Stimulated activated CD4-positive, alpha-beta T cell treated with anti-CD3 and anti-CD28 coated beads, Interleukin-1b, Interleukin-23, amount 100 ng/mL, for 1 hour (primary cell): Measurements from ENCODE around the gene KRT86.
"Not testable (repeated sequence)": the region's sequence is repeated elsewhere in the genome, so short reads cannot be mapped to it uniquely, and the experiment has no call there.

Experiments used
- DNase-seq, 2 donors: peaks; one replicate each; pipeline ENCODE4 v3.0.0-alpha.2; 2020; ENCODE audit warnings: low read depth in 2 of 2

KRT86 gene

GRCh38 chr12:52238916-52239646 is 35.4 kb upstream of the KRT86 start:
- no peak for DNase-seq

- DNase-seq = no peak
These were observed 34.7 kb upstream of the KRT86 start for GRCh38 chr12:52239767-52240166.

DNA sequence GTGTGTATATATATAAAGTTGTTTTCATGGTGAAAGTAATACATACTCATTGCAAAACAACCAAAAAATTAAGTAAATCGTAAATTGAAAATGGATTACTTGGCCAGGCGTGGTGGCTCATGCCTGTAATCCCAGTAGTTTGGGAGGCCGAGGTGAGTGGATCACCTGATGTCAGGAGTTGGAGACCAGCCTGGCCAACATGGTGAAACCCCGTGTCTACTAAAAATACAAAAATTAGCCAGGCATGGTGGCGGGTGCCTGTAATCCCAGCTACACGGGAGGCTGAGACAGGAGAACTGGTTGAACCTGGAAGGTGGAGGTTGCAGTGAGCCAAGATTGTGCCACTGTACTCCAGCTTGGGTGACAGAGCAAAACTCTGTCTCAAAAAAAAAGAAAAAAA is 34.2 kb upstream of the KRT86 start:
- not testable (repeated sequence) for DNase-seq

- no peak for DNase-seq
These were observed 33.1 kb upstream of the KRT86 start for GRCh38 chr12:52241205-52241842.

DNA sequence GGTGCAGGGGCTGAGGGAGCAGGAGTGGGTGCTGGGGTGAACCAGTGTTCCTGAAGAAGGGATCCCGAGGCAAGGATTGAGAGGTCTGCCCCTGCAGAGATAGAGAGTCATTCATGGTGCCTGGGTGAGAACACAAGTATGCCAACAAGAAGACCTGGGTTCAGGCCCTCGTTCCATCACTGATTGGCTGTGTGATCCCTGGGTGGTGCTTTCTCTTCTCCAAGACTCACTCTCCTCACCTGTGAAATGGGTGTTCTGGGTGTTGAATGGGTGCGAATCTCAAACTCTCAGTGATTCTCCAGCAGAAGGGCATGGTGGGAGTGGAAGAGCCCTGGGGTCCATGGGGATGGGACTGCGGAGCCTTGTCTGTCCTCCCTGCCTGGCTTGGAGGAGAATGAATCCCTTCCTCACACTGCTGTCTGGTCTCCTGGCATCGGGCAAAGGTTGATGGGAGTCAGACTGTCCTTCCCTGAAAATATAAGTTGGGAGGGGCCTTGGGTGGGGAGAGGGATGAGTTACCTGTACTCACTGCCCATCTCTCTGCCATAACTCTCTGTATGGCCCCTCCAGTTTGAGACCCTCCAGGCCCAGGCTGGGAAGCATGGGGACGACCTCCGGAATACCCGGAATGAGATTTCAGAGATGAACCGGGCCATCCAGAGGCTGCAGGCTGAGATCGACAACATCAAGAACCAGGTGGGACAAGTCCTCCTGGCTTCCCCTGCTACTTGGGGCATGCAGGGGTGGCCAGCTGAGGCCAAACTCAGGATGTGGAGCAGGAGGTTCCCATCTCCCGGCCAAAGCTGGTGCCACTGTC is 31.8 kb upstream of the KRT86 start:
- DNase-seq = no peak

DNA sequence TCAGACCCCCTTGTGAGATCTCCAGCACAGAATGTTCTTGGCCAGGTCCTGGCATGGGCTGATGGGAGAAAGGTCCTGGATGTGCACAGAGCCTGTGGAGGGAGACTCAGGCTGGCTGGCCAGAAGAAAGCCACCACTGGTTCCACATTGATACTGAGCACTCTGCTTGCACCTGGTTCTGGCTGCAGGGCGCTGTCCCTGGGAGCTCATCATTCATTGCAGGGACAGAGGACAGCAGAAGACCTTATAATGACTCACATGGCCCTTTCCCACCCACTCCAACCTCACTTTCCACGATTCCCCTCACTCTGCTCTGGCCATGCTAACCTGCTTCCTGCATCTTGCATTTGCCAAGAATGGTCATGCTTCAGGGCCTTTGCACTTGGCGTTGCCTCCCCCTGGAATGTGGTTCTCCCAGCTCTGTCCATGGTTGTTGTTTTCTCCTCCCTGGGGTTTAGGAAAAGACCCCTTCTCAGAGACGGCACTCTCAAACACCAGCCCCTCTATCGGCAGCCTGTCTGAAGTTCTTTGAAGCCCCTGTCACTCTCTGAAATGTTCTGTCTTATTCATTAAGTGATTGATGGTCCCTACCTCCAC is 31.1 kb upstream of the KRT86 start:
- no peak for DNase-seq

DNA sequence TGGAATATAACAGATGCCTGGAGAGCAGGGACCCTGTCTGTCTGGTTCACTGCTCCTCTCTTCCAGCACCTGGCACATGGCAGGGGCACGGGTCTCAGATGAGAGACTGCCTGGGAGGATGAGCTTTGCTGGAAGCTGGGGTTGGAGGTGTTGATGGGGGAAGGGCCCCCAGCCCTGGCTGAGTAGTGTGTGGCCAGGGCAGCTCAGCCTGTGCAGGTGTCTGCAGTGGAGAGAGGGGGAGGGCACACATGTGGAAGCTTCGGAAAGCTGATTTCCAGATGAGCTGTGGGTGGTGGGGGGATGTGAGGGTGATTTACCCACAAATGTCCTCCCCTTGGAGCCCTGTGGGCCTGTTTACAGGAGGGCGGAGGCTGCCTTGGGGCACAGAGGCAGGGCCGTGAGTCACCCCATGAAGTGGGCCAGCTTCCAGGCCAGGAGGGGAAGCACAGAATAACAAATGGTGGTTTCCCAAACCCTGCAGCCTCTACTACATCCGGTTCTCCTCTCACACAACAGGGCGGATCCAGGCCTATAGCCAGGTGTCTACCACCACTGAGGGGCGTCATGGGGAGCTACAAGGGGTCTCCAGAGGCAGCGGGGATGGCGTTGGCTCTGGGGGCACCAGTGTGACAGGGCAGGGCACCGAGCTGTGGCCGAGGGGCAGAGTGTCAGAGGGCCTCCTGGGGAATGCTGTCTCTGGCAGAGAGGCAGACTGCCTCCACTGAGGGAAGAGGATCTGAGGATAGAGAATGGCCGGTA is 30.4 kb upstream of the KRT86 start:
- peak; percentile 22 to 32 for DNase-seq

- no peak for DNase-seq
These were observed 29.8 kb upstream of the KRT86 start for GRCh38 chr12:52244615-52244994.

DNA sequence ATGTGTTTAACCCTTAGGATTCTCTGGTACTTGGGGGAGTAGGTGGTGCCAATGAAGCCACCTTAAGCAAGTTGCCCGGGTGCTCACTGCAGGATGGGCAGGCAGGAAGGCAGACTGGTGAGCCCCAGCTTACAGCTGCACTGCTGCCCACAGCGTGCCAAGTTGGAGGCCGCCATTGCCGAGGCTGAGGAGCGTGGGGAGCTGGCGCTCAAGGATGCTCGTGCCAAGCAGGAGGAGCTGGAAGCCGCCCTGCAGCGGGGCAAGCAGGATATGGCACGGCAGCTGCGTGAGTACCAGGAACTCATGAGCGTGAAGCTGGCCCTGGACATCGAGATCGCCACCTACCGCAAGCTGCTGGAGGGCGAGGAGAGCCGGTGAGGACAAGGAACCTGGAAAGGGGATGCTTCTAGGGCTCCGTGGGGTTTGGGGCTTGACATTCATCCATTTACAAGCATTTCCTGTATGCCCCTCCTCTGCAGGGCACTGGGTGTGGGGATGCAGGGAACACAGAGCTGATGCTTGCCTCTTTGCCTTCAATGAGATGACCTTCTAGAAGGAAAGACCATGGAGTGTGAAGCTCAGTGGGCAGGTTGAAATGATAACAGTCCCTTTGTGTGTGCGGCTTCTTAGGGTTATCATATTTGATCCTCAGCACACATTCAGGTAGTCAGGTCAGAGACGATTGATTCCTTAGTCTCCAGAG is 29.0 kb upstream of the KRT86 start:
- no peak for DNase-seq

DNA sequence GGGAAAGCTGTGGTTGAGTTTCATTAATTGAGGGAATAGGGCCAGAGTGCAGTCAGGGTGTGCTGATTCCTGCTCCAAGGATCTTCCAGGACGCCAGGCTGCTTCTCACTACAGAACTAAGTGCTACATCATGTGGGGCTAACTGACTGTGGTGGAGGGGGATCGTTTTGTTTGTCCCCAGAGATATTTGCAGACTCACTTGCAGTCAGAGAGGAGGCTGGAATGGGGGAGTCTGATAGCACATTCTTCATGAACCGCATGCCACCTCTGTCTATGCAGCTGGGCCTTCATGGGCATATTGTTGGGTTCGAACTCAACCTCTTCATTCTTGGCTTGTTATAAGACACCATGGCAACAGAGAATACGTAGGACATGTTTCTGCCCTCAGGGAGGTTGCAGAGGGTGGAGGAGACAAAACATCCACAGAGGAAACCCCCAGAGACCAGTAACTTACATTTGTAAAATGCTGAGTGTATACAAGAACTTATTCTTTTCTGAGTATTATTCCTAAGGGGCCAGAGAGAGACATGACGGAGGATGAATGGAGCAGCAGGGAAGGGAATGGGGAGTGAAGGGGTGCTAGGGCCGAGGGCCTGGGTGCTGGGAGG is 28.4 kb upstream of the KRT86 start:
- no peak for DNase-seq

- no peak for DNase-seq
These were observed 27.5 kb upstream of the KRT86 start for GRCh38 chr12:52246720-52247621.

GRCh38 chr12:52247622-52248540 is 26.6 kb upstream of the KRT86 start:
- DNase-seq = no peak

GRCh38 chr12:52248541-52249461 is 25.6 kb upstream of the KRT86 start:
- no peak for DNase-seq

- DNase-seq = no peak
These were observed 24.9 kb upstream of the KRT86 start for GRCh38 chr12:52249511-52250047.

DNA sequence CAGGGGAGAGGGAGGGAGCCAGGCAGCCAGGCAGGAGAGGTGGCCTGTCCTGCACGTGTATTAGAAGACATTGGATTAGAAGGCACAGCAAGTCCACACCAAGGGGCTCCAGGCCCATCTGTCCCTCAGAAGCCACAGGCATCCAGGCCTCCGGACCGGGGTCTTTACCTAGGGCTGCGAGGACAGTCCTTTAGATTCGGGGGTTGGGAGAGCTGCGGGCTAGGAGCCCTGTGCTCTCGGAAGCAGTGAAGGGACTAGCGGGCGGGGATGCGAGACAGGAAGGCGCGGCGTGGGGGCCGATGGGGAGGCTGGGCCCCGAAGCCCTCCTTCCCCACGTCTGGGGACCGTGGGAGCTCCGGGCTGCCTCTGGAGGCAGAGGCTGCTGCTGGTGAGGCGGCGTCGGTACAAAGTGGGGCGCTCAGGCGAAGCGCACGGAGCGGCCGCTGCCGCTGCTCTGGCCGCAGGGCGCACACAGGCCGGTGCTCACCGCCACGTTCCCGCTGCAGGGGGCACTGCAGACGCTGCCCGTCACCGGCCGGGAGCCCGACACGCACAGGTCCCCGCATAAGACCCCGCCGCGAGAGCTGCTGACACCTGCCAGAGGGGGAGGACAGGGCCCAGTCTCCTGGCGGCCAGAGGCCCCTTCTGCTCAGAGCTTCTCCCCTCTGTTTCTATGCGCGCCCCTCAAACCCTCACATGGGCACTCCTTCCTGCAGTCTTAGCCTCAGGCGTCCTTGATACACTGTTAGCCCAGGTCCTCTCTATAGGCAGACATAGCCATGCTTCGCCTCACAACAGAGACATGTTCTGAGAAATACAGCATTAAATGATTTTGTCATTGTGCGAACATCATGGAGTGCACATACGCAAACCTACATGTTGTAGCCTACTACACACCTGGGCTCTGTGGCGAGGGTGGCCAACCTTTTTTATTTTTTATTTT is 24.1 kb upstream of the KRT86 start:
- DNase-seq = no peak
